ENCODE data around the gene DSTYK. TPM values are rescaled to one million over a fixed set of nuclear protein-coding genes. Genes with fewer than 3 reads are reported as not detected.
"Not testable (repeated sequence)": the region's sequence is repeated elsewhere in the genome, so short reads cannot be mapped to it uniquely, and the experiment has no call there.

DSTYK gene
- total RNA-seq, 3 donors from 2014 or later = 13.8 to 15.9 (median 15.0) TPM

DNA sequence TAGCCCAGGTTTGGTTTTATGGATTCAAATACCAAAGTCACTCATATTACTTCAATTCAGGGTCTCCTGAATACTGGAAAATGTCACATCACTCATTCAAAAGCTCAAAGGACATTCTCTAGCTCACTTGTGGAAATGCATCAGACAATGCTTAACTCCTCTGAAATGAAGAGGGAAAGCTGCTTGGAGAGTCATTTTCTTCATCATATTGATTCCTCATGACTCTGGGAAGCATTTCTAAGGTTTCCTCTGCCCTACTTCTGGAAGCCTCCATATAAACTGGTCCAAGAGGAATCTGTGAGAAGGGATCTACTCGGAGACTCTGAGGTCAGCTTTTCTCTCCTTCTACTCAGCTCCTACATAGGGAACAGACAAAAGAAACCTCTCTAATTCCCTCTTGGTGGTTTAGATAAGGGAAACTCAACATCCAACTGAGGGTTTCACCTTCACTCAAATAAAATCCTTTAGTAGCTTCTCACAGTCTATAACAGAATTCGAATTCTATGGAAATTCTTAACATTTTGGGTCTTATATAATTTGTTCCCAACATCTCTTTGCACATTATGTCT, 53.4 kb downstream of the DSTYK start:
- H3K9me3 Mint-ChIP-seq = peaks cover 9% of the 10 kb centered on the region
- H3K4me3 Mint-ChIP-seq = no peak overlapping the region

DNA sequence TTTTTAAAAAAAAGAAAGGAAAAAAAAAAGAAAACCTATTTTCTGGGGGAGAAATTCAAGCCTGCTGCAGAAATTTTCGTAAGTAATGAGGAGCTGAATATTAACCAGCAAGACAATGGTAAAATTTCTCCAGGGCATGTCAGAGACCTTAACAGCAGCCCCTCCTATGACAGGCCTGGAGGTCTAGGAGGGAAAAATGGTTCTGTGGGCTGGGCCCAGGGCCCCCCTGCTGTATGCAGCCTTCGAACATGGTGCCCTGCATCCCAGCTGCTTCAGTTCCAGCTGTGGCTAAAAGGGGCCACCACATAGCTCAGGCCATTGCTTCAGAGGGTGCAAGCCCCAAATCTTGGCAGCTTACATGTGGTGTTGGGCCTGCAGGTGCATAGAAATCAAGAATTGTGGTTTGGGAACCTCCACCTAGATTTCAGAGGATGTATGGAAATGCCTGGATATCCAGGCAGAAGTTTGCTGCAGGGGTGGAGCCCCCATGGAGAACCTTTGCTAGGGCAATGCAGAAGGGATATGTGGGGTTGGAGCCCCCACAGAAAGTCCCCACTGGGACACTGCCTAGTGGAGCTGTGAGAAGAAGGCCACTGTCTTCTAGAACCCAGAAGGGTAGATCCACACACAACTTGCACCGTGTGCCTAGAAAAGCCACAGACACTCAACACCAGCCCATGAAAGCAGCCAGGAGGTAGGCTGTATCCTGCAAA, 55.7 kb downstream of the DSTYK start:
- DNase-seq; H3K4me1 Mint-ChIP-seq (ENCODE audit: low read depth); ATAC-seq; H3K27me3 Mint-ChIP-seq (ENCODE audit: low read depth); H3K9me3 Mint-ChIP-seq; H3K4me3 Mint-ChIP-seq: not testable (repeated sequence)
- H3K36me3 Mint-ChIP-seq (ENCODE audit: insufficient read depth) = peaks cover 59% of the 10 kb centered on the region

More for the DNA sequence above, 53.4 kb downstream of the DSTYK start:
- DNase-seq (no peak), ATAC-seq (no peak)
- no peaks in the 10 kb centered on the region for H3K27me3 Mint-ChIP-seq (ENCODE audit: low read depth)
- H3K36me3 Mint-ChIP-seq (ENCODE audit: insufficient read depth) = peaks cover 72% of the 10 kb centered on the region
- H3K4me1 Mint-ChIP-seq (ENCODE audit: low read depth) = no peaks in the 10 kb centered on the region

DNA sequence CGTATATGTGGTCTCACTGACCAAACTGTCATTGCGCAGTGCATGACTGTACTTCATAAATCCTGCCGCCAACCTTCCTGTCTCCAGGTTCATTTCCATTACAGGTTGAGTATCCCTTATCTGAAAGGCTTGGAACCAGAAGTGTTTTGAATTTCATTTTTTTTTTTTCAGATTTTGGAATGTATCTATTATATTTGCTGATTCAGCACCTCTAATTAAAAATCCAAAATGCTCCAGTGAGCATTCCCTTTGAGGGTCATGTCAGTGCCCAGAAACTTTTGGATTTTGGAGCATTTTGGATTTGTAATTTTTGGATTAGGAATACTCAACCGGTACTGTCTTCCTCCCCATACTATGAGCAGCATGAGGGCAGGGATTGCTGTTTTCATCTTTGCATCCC, 59.0 kb downstream of the DSTYK start:
- Mint-ChIP-seq H3K4me3 (no peak overlapping the region), H3K9me3 (peaks cover 9% of the 10 kb centered on the region), H3K27me3 (ENCODE audit: low read depth) (no peaks in the 10 kb centered on the region), H3K36me3 (ENCODE audit: insufficient read depth) (peaks cover 50% of the 10 kb centered on the region), H3K4me1 (ENCODE audit: low read depth) (no peaks in the 10 kb centered on the region)
- no peak for DNase-seq
- ATAC-seq = no peak

DNA sequence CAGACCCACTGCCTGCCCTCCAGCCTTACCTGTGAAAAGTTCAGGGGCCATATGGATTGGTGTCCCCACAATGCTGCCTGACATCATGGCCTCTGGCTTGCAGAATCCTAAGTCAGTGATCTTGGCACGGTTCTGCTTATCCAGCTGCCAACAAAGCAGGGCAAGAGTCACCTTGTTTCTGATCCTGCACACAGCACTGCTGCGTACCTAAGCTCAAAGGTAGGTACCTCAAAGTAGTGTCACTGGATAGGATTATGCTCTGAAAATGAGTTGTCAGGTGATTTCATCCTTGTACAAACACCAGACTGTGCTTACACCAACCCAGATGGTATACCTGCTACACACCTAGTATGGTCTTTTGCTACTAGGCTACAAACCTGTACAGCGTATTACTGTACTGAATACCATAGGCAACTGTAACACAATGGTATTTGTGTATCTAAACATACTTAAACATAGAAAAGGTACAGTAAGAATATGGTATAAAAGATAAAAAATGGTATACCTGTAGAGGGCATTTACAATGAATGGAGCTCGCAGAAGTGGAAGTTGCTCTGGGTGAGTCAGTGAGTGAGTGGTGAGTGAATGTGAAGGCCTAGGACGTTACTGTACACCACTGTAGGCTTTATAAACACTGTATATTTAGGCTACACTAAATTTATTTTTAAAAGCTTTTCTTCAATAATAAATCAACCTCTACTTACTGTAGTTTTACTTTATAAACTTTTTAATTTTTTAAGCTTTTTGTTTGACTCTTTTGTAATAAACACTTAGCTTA, 60.7 kb downstream of the DSTYK start:
- Mint-ChIP-seq H3K36me3 (ENCODE audit: insufficient read depth) (peaks cover 40% of the 10 kb centered on the region), H3K27me3 (ENCODE audit: low read depth) (no peaks in the 10 kb centered on the region), H3K9me3 (peaks cover under 1% of the 10 kb centered on the region), H3K4me3 (no peak overlapping the region), H3K4me1 (ENCODE audit: low read depth) (no peaks in the 10 kb centered on the region)
- DNase-seq (no peak), ATAC-seq (no peak)

DNA sequence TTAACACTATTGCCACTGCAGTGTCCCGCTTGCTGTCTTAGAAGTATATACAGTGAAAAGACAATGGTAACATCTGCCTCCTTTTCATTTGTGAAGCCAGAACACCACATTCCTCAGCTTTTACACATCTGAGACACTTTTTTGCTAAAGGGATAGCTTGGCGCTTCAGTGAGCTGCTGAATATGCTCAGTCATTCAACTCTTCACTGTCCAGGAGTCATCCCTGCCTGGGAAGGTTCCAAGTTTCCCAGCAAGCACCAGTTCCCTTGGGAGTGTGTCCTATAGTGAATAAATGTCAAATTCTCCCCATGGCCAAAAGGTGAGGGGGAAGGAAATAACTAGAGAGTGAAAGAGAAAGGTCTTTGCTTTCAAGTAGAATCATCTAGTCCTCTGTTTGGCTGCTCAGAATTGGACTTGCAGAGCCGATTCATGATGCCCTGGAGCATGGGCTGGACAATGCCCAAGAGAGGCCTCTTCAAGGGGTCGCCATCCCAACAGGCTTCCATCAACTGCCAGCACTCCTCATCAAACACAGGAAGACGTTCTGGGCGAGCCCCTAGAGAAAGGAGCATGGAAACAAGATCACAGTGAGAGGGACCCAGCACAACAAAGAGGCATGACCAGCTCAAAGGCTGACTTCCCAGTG, 64.2 kb downstream of the DSTYK start:
- ATAC-seq (no peak), DNase-seq (no peak)
- Mint-ChIP-seq H3K27me3 (ENCODE audit: low read depth) (no peaks in the 10 kb centered on the region), H3K36me3 (ENCODE audit: insufficient read depth) (peaks cover 23% of the 10 kb centered on the region), H3K4me3 (no peak overlapping the region), H3K4me1 (ENCODE audit: low read depth) (no peaks in the 10 kb centered on the region), H3K9me3 (no peaks in the 10 kb centered on the region)

DNA sequence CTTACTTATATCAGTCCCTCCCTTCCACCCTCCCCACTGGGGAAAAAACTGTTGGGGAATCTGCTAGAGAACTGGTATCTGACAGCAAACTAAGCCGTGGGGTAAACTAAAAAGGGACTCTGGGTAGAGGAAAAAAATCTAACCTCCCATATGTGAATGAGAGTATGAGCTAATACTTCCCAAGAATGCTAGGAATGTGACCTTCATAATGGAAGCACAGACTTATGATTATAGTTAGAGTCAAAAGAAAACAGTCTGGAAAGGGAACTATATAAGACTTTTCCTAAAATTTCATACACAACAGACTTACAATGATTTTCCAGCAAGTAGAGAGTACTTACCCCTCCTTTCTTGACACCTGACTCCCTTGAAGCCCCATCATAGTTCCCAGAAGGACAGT, 66.8 kb downstream of the DSTYK start:
- no peak for DNase-seq
- peaks cover 19% of the 10 kb centered on the region for H3K36me3 Mint-ChIP-seq (ENCODE audit: insufficient read depth)
- H3K27me3 Mint-ChIP-seq (ENCODE audit: low read depth) = peaks cover 2% of the 10 kb centered on the region
- ATAC-seq = no peak
- H3K9me3 Mint-ChIP-seq = no peaks in the 10 kb centered on the region
- H3K4me3 Mint-ChIP-seq = no peak overlapping the region
- H3K4me1 Mint-ChIP-seq (ENCODE audit: low read depth) = peaks cover 3% of the 10 kb centered on the region

DNA sequence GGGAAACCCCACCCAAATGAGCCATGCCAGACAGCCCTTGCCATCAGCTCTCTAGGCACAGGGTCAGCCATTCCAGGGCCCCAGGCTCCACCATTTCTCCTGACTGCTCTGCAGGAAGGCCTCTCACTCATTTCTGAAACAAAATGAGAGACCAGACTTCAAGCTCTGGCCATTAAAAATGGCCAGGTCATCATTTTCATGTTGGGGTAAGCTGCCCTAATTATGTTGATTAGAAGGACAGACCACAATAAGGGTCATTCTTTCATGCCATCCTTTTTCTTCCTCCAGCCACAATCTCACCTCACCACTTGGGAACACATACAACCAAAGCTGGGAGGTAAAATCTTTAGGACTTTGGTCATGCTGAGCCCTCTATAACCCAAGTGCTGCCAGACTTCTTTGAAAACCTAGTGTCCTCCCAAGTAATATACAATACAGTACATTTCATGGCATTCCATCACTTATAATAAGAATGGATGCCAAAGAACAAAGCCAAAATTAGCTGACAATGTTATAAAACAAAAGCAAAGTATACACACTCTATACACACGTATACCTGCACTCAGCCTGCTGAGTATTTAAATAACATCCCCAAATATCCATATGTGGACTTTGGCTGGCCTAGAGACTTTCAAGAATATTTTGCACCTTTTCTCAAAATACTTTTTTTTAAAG, 67.3 kb downstream of the DSTYK start:
- H3K9me3 Mint-ChIP-seq = no peaks in the 10 kb centered on the region
- peaks cover 2% of the 10 kb centered on the region for H3K27me3 Mint-ChIP-seq (ENCODE audit: low read depth)
- peaks cover 15% of the 10 kb centered on the region for H3K36me3 Mint-ChIP-seq (ENCODE audit: insufficient read depth)
- peaks cover 3% of the 10 kb centered on the region for H3K4me1 Mint-ChIP-seq (ENCODE audit: low read depth)
- DNase-seq (no peak), ATAC-seq (no peak)
- no peak overlapping the region for H3K4me3 Mint-ChIP-seq

DNA sequence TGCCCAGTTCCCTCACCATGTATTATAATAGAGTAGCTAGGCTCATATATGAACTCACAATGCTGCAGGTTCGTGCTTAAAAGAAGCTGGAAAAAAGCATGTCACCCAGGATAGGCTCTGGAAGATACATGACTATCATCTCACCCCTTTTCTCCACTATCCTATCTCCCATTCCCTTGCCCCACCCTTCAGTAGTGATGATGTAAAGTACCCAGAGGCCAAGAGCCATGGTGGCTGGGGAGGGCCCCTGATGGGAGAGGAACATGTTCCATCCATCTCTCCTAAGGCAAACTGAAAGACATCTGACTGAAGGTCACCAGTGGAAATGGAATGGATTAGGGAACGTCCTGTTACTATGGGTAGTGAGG, 69.4 kb downstream of the DSTYK start:
- ATAC-seq (peak in 1 of 2 donors; percentile 11), DNase-seq (no peak)
- peaks cover 3% of the 10 kb centered on the region for H3K4me1 Mint-ChIP-seq (ENCODE audit: low read depth)
- peaks cover 2% of the 10 kb centered on the region for H3K36me3 Mint-ChIP-seq (ENCODE audit: insufficient read depth)
- H3K27me3 Mint-ChIP-seq (ENCODE audit: low read depth) = peaks cover 2% of the 10 kb centered on the region
- no peaks in the 10 kb centered on the region for H3K9me3 Mint-ChIP-seq
- H3K4me3 Mint-ChIP-seq = no peak overlapping the region

DNA sequence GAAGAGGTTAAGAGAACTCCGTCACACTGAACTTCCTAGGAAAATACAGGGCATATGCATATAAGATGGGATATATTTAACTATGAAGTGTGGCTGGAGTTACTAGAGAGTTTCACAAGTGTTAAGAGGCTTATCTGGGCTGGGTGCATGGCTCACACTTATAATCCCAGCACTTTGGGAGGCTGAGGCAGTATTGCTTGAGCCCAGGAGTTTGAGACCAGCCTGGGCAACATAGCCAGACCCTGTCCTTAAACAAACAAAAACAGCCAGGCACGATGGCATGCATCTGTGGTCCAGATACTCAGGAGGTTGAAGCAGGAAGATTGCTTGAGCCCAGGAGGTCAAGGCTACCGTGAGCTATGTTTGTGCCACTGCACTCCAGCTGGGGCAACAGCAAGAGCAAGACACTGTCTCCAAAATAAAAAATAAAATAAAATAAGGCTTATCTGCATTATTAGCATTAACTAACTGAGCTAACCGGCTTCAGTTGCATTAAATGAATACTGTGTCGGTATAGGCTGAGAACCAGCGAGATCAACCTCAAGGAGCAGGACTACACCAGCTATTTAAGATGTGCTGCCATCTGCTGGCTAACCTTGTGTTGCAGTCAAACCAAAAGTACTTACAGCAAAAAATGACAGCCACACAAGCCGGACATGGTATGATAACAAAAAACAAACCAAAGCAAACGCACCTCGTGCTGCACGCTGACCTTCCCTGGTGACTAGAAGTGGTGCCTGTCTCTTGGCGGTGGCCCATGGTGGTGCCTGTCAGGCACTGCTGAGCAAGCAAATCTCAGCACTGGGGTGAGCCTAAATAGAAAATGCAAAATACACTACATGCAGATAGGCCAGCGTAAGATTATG, 70.0 kb downstream of the DSTYK start:
- peak; percentile 83 to 93 for ATAC-seq
- Mint-ChIP-seq H3K9me3 (no peaks in the 10 kb centered on the region), H3K27me3 (ENCODE audit: low read depth) (peaks cover 2% of the 10 kb centered on the region), H3K36me3 (ENCODE audit: insufficient read depth) (no peaks in the 10 kb centered on the region), H3K4me3 (no peak overlapping the region), H3K4me1 (ENCODE audit: low read depth) (peaks cover 3% of the 10 kb centered on the region)
- peak; percentile 64 for DNase-seq

DNA sequence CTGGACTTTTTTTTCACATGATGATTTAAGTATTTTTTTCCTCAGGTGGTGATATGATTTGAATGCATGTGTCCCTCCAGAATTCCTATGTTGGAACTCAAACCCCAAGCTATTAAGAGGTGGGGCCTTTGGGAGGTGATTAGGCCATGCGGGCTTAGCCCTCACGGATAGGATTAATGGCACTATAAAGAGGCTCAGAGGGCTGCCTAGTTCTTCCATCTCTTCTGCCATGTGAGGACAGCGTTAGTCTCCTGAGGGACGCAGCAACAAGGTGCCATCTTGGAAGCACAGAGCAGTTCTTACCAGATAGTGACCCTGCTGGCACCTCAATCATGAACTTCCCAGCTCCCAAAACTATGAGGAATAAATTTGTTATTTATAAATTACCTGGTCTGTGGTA, 71.4 kb downstream of the DSTYK start:
- Mint-ChIP-seq H3K9me3 (no peaks in the 10 kb centered on the region), H3K36me3 (ENCODE audit: insufficient read depth) (no peaks in the 10 kb centered on the region), H3K4me1 (ENCODE audit: low read depth) (peaks cover 3% of the 10 kb centered on the region), H3K4me3 (no peak overlapping the region), H3K27me3 (ENCODE audit: low read depth) (peaks cover 2% of the 10 kb centered on the region)
- ATAC-seq = no peak
- no peak for DNase-seq

DNA sequence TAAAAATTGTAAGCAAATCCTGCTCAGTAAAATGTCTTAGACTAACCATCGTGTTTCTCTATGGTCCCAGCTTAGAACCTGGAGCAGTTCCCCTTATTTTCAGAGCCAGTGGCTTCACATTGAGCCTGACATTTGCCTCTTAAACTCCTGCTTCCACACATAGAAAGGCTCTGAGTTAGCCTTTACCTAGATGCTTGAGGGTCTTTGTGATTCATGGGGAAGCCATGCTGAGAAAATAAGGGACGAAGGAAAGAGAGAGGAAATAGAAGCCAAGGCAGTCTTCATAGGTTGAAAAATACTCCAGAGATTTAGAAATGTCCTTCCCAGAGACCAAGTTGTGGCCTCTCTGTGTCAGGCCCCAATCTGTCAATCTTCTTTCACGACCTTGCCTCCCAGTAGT, 73.6 kb downstream of the DSTYK start:
- Mint-ChIP-seq H3K27me3 (ENCODE audit: low read depth) (peaks cover 2% of the 10 kb centered on the region), H3K36me3 (ENCODE audit: insufficient read depth) (no peaks in the 10 kb centered on the region), H3K4me1 (ENCODE audit: low read depth) (peaks cover 3% of the 10 kb centered on the region), H3K4me3 (no peak overlapping the region), H3K9me3 (no peaks in the 10 kb centered on the region)
- DNase-seq (no peak), ATAC-seq (no peak)

DNA sequence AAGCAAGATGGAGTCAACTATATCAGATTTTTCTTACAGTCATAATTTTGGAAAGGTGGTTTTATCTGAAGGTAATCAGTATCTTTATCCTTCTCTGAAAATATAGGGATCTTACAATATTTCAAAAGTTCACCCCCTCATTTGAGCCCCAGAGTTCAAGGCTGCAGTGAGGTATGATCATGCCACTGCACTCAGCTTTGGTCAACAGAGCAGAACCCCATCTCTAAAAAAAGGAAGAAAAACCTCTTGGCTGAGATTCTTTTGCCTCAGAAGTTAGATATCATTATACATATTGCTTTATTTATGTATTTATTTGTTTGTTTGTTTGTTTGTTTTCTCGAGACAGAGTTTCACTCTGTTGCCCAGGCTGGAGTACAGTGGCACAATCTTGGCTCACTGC, 78.2 kb downstream of the DSTYK start:
- ATAC-seq = no peak
- H3K4me3 Mint-ChIP-seq = no peak overlapping the region
- DNase-seq = no peak
- H3K36me3 Mint-ChIP-seq (ENCODE audit: insufficient read depth) = no peaks in the 10 kb centered on the region
- H3K27me3 Mint-ChIP-seq (ENCODE audit: low read depth) = no peaks in the 10 kb centered on the region
- no peaks in the 10 kb centered on the region for H3K4me1 Mint-ChIP-seq (ENCODE audit: low read depth)
- H3K9me3 Mint-ChIP-seq = no peaks in the 10 kb centered on the region

DNA sequence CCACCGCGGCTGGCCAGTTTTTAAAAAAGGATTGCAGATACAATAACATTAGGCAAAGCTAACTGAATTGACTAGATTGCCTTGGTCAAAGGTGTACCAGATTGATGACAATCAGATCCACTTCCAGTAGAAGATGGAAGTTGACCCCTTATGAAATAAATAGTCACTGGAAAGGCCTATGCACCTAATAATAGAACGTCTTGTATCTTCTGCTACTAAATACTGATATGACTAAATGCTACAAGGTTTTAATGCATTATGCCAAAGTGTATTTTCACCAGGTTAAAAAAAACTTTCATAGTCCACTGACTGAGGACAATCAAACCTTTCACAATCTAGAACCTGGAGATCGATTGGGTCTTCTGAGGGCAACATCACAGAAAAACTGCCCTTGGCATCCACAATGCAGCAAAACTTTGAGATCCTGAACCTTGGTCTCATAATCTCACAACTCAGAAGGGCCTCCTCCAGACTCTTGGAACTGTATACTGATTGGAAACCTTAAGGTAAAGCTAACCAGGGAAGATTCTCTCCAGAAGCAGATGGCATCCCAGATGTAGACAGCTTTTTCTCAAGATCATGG, 82.0 kb downstream of the DSTYK start:
- DNase-seq (no peak), ATAC-seq (no peak)
- Mint-ChIP-seq H3K27me3 (ENCODE audit: low read depth) (no peaks in the 10 kb centered on the region), H3K36me3 (ENCODE audit: insufficient read depth) (no peaks in the 10 kb centered on the region), H3K4me1 (ENCODE audit: low read depth) (no peaks in the 10 kb centered on the region), H3K4me3 (no peak overlapping the region), H3K9me3 (no peaks in the 10 kb centered on the region)
